Right kidney (tissue), 1 donor: ENCODE results near the gene HPGDS.
"Not testable (repeated sequence)": the region's sequence is repeated elsewhere in the genome, so short reads cannot be mapped to it uniquely, and the experiment has no call there.

Source experiments
- DNase-seq: peaks from one replicate; pipeline ENCODE4 v3.0.0-alpha.2; 2016

Gene HPGDS

GRCh38 chr4:94357624-94358023, 15.0 kb upstream of the HPGDS start:
- no peak for DNase-seq

DNA sequence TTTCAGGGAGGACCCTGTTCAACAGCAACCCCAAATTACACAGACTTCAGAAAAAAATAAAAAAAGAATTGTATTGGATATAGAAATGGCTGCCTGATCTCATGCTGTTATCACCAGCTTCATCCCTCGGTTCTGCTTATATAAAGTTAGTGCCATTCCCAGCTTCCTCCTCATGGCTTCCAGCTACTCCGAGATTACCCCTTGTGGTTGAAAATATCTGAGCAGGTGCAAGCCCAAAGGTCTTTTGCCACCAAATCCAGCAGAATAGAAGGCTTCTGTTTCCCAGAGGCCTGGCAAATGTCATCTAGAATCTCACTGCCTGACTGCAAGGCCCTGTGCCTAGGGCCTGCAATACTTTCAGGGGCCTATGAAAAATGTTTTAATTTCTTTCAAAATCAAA, 13.8 kb upstream of the HPGDS start:
- DNase-seq, result no peak

DNA sequence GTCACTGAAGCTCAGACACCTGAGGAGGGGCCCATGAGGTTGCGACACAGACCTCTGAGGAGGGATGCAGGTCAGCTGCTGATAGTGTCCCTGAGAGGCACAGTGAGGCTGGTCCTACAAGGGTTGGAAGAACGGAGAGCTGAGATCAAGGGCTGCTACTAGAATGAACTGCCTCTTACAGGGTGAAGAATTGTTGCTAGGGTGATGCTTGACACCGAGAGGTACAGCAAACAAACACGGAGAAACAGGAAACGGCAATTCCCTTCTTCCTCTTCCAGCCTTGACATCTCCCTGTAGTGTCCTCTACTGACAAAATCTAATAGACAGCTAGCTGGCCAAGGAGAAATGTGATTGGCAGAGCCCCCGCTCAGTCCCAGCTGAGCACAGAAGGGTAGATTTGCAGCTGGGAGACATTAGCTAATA, 11.8 kb upstream of the HPGDS start:
- DNase-seq, result no peak

GRCh38 chr4:94352996-94353395, 10.4 kb upstream of the HPGDS start:
- DNase-seq, result no peak

DNA sequence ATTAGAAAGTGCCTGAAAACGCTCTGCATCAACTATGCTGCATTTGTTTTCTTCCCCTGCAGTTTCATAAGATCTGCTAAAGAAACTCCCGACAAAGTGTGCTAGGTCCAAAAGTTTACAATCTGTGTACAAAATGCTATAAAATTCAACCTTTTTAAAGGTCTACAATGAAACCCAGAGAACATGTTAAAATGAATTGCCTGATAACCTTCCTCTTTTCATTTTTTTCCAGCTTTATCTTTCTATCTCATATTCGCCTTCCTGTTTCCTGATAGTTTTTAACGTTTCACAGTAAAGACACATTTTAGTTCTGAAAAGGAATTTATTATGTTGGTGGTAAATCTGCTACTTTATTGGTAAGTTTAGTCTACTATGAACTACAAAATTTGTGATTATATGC, 9.5 kb upstream of the HPGDS start:
- no peak for DNase-seq

DNA sequence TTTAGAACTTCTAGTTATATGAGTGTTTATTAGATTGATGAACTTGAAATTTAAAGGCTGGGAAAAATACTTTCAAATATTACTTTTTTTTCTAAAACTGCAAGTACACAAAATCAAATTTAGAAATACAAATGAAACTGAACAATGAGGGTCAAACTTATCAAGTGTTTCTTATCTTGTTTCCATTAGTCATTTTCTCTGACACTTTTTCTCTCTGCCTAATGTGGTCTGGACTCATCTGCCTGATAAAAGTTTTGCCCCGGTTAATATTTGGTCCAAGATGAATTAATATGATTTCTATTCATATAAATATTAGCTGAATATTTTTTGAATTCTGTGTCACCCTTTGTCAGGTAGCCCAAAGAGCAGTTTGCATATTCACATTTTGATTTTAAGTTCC, 8.7 kb upstream of the HPGDS start:
- no peak for DNase-seq

DNA sequence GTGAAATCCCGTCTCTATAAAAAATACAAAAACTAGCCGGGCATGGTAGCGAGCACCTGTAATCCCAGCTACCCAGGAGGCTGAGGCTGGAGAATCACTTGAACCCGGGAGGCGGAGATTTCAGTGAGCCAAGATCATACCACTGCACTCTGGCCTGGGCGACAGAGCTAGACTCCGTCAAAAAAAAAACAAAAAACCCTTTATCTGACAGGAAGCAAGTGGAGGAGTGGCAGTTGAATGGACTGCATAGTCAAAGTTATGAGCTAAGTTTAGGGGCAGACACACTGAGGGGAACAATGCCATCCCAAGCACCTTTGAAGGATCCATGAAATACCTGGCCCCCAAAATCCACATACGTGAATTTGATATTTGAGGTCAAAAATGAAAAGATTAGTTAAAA, 7.5 kb upstream of the HPGDS start:
- no peak for DNase-seq

DNA sequence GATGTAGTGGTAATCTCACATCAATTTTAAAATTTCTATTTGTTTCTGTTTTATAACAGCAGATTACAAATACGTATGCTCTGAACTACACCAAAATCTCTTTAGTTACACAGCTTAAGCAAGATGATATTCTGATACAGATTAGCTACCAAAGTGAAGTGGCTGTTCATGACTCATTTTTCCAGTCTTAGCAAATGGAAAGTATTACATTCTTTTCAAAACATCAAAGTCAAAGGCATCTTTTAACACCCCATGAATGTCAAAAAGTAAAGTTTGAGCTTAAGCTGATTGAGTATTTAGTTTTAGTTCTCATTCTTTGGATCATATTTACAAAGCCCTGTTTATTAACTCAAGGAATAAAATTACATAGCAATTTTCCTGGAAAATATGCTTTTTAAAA, 6.6 kb upstream of the HPGDS start:
- DNase-seq, result no peak

DNA sequence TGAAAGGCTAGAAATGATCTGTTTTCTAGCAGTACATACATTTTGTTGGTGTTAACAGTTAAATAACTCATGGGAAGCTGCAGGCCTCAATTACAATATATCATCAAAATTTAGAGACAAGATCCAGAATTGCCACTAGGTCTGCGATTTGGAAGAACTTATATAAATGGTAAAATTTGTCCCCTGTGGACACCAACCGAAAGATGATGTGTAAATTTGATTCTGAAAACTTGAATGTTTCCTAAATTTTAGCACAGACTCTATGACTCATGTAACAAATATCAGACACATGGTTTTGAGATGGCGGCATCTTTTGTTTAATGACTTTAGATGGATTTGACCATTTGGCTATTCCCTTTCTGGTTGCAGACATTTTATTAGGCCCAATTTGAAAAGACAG, 6.0 kb upstream of the HPGDS start:
- no peak for DNase-seq

DNA sequence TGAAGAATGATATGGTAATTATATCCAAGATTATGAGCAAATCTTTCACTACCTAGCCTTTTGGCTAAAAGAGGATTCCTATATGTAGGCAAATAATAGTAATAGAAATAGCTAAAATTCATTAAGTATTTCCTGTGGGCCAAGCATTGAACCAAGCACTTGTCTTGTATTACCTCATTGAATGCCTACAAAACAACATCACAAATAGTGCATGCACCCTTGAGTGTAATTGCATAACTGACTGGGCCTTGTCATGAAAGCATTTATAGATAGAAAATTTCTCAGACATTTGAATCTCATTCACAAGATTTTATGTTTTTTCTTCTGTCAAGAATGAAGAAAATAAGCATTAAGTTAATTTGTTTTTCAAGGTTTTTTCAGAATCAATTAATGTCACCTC, 3.9 kb upstream of the HPGDS start:
- DNase-seq, result no peak

GRCh38 chr4:94345969-94346368, 3.3 kb upstream of the HPGDS start:
- no peak for DNase-seq

DNA sequence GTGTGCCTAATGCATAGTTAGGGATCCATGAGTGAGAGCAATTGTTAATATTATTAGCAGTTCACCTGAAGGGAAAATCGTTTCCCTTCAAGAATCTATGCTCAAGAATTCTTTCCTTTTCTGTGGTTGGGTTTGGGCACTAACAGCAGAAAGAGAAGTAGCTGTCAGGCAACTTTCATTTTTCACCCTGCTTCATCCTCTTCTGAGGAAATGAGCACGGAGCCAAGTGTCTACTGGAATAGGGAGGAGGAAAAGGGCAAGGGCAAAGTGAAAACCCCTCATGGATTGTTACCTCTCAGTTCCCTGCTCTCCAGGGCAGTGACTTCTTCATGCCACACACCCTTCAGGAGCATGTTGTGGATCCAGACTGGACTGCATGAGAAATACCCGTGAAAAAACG, 2.6 kb upstream of the HPGDS start:
- no peak for DNase-seq

- DNase-seq, result no peak
Observed at GRCh38 chr4:94344457-94344856, 1.8 kb upstream of the HPGDS start.

GRCh38 chr4:94341481-94342370, 910 bp downstream of the HPGDS start:
- no peak for DNase-seq

DNA sequence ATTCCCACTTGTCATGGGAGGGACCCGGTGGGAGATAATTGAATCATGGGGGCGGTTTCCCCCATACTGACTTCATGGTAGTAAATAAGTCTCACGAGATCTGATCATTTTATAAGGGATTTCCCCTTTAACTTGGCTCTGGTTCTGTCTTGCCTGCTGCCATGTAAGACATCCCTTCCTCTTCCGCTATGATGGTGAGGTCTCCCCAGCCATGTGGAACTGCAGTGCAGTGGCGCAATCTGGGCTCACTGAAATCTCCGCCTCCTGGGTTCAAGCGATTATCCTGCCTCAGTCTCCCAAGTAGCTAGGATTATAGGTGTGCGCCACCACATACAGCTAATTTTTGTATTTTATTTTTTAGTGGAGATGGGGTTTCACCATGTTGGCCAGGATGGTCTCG, 2.9 kb downstream of the HPGDS start:
- no peak for DNase-seq

DNA sequence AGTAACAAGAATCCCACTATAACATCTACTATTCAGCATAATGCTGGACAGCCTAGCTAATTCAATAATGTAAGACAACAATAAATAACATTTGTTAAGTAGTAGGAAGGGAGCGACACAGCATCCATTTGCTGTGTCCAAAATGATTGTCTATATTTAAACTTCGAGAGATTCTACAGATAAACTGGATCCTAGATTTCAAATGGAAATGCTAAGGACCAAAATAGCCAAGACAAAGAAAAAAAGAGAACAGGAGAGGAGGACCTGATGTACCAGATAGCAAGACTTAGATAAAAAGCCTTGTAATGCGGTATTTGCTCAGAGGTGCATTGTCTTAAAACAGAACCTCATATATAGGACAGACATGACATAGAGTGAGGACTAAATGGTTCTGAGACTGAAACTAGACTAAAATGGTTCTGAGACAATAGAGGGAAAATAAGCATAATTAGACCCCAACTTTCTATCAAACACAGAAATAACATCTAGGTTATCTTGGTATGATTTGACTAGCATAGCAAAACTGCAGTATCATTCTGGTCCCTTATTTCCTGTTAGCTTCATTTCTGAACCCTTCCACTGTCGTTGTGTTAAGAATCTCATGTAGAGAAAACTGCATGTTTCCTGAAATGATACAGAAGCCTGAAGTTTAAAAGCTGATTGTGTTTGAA, 3.8 kb downstream of the HPGDS start:
- DNase-seq, result no peak

GRCh38 chr4:94336791-94337190, 5.8 kb downstream of the HPGDS start:
- not testable (repeated sequence) for DNase-seq

- no peak for DNase-seq
Observed at GRCh38 chr4:94336303-94336702, 6.3 kb downstream of the HPGDS start.

- no peak for DNase-seq
Observed at GRCh38 chr4:94334962-94335361, 7.7 kb downstream of the HPGDS start.

GRCh38 chr4:94334476-94334875, 8.2 kb downstream of the HPGDS start:
- DNase-seq, result no peak

DNA sequence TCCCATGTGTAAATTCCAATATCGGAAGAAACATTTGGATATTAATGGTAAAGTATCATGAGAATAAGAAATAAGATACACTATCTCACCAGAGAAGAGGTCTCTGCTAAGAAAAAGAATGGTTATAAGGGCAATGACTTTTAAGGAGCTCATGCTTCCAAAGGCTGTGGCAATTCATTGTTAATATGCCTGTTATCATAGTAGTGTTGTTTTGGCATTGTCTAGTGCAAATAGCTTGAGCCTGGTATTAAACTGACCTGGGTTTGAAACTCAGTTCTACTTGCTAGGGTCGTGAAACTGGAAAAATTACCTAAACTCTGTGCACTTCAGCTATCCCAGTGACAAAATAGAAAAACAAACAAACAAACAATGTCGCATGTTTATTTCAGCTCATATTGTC, 8.8 kb downstream of the HPGDS start:
- no peak for DNase-seq

- DNase-seq, result peak; percentile 15
Observed at GRCh38 chr4:94332983-94333590, 9.5 kb downstream of the HPGDS start.

GRCh38 chr4:94329933-94330332, 12.7 kb downstream of the HPGDS start:
- no peak for DNase-seq

DNA sequence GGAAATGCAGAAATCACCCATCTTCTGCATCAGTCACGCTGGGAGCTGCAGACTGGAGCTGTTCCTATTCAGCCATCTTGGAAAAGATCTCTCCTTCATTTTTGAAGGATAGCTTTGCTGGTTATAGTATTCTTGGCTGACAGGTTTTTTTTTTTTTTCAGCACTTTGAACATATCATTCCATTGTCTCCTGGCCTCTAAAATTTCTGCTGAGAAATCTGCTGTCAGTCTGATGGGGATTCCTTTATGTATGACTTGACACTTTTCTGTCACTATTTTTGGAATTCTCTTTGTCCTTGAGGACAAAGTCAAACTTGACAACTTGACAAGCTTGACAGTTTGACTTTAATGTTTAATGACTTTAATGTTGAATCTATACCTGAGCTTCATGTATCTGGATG, 16.8 kb downstream of the HPGDS start:
- DNase-seq, result no peak
